SK-N-SH (cell line): ENCODE data around the gene EDRF1.

Experiments
- CHD2 ChIP-seq: fragments of 150-350 bp; IDR thresholded peaks from 2 replicates; pipeline ENCODE4 v1.6.1; 2018; ENCODE audit warnings: low read length; ENCODE audit not compliant: partially characterized antibody
- CTCF ChIP-seq: fragments of 200-600 bp; sonication (generic); IDR thresholded peaks from 2 replicates; pipeline ENCODE4 v1.6.1; 2017; ENCODE audit warnings: antibody characterized with exemption, mild to moderate bottlenecking, moderate library complexity
- EZH2phosphoT487 ChIP-seq: fragments of 200-600 bp; sonication (generic); IDR thresholded peaks from 2 replicates; pipeline ENCODE4 v1.6.1; 2017; ENCODE audit warnings: low read depth, mixed run types, mild to moderate bottlenecking, antibody characterized with exemption, moderate library complexity, borderline replicate concordance
- FOXJ3 ChIP-seq: sonication (generic); formaldehyde crosslinking; IDR thresholded peaks from 2 replicates; pipeline ENCODE4 v1.5.1; 2020; ENCODE audit warnings: mild to moderate bottlenecking, missing genetic modification reagents
- GATA2 ChIP-seq: sonication (generic); formaldehyde crosslinking; IDR thresholded peaks from 2 replicates; pipeline ENCODE4 v1.5.0; 2020; ENCODE audit warnings: mild to moderate bottlenecking, missing genetic modification reagents
- JUND ChIP-seq: IDR thresholded peaks from 2 replicates; pipeline ENCODE4 v1.4.0; 2012
- MXI1 ChIP-seq: IDR thresholded peaks from 2 replicates; pipeline ENCODE4 v1.6.1; 2012; ENCODE audit warnings: mild to moderate bottlenecking, low read depth, low read length, improper control_type of control experiment
- POLR2AphosphoS5 ChIP-seq: IDR thresholded peaks from 2 replicates; pipeline ENCODE4 v1.6.1; 2012; ENCODE audit warnings: low read depth, low read length
- RAD21 ChIP-seq: IDR thresholded peaks from 2 replicates; pipeline ENCODE4 v1.6.1; 2012; ENCODE audit warnings: mild to moderate bottlenecking, low read length
- SIN3A ChIP-seq: IDR thresholded peaks from 2 replicates; pipeline ENCODE4 v1.6.1; 2012; ENCODE audit warnings: low read depth, mild to moderate bottlenecking, low read length, moderate library complexity, borderline replicate concordance
- SMC3 ChIP-seq: IDR thresholded peaks from 2 replicates; pipeline ENCODE4 v1.6.1; 2012; ENCODE audit warnings: low read depth, low read length, improper control_type of control experiment
- TEAD4 ChIP-seq: IDR thresholded peaks from 2 replicates; pipeline ENCODE4 v1.4.0; 2012; ENCODE audit warnings: mild to moderate bottlenecking, borderline replicate concordance; ENCODE audit not compliant: insufficient read depth
- USF2 ChIP-seq: fragments of 150-350 bp; IDR thresholded peaks from 2 replicates; pipeline ENCODE4 v1.6.1; 2017; ENCODE audit warnings: antibody characterized with exemption, low read length, low read depth, borderline replicate concordance
- YY1 ChIP-seq: IDR thresholded peaks from 2 replicates; pipeline ENCODE4 v1.4.0; 2012; ENCODE audit warnings: low read depth, mild to moderate bottlenecking

- TF ChIP-seq CTCF: no peak
- no peak for TF ChIP-seq RAD21
- TF ChIP-seq YY1: no peak
- TF ChIP-seq TEAD4: no peak
- no peak for TF ChIP-seq SIN3A
- TF ChIP-seq SMC3: no peak
- TF ChIP-seq JUND: no peak
- TF ChIP-seq POLR2AphosphoS5: no peak
- no peak for TF ChIP-seq EZH2phosphoT487
- no peak for TF ChIP-seq USF2
- TF ChIP-seq FOXJ3 (CRISPR knock-in tag): no peak
- no peak for TF ChIP-seq MXI1
- TF ChIP-seq GATA2 (CRISPR knock-in tag): no peak
- no peak for TF ChIP-seq CHD2
These were observed 92.7 kb downstream of the EDRF1 start for GRCh38 chr10:125812128-125812750.
